Measurements from ENCODE around the gene TPPP.

TPPP gene

DNA sequence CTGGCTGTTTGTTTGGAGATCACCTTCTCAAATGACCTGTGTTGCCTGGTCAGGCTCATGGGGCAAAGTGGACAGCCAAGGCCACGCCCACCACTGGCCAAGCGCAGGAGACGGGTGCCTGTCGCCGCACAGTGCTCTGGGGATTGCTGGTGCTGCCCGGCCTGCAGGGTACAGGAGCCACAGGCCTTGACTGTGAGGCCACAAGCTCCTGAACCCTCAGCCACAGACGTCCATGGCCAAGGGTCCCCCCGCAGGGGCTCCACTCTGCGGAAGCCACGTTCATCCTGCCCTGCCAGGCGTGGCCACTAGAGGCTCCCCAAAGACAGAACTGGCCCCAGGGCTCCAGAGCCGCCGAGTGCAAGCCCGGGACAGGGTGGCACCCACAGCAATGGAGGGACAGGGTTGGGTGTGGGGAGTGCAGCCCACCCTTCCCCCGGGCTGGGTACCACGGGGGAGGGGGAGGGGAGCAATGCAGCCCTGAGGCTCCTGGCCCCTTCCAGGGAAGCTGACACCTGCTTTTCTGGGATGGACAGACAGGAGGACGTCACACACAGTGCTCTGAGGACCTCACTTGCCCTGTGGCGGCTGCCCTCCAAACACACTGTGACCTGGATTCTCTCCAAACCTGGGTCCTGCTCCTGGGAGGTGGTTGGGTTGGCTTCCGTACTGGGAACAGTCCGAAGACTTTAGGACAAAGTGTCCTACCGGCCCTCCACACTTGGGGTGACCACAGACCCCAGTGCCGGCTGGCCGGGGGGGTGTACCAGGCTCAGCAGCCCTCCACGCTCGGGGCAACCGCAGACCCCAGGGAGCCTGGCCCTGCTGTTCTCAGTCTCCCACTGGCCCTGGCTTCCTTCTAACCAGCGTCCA lies 21.5 kb downstream of the TPPP start:
- H3K4me3 ChIP-seq (ENCODE audit: low read depth, low read length) = no peak overlapping the region
- TF ChIP-seq, protein P1, sequence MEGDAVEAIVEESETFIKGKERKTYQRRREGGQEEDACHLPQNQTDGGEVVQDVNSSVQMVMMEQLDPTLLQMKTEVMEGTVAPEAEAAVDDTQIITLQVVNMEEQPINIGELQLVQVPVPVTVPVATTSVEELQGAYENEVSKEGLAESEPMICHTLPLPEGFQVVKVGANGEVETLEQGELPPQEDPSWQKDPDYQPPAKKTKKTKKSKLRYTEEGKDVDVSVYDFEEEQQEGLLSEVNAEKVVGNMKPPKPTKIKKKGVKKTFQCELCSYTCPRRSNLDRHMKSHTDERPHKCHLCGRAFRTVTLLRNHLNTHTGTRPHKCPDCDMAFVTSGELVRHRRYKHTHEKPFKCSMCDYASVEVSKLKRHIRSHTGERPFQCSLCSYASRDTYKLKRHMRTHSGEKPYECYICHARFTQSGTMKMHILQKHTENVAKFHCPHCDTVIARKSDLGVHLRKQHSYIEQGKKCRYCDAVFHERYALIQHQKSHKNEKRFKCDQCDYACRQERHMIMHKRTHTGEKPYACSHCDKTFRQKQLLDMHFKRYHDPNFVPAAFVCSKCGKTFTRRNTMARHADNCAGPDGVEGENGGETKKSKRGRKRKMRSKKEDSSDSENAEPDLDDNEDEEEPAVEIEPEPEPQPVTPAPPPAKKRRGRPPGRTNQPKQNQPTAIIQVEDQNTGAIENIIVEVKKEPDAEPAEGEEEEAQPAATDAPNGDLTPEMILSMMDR (IDR thresholded peaks at IDR 0.05; ENCODE audit: low read depth, low read length) = peak; percentile 98

DNA sequence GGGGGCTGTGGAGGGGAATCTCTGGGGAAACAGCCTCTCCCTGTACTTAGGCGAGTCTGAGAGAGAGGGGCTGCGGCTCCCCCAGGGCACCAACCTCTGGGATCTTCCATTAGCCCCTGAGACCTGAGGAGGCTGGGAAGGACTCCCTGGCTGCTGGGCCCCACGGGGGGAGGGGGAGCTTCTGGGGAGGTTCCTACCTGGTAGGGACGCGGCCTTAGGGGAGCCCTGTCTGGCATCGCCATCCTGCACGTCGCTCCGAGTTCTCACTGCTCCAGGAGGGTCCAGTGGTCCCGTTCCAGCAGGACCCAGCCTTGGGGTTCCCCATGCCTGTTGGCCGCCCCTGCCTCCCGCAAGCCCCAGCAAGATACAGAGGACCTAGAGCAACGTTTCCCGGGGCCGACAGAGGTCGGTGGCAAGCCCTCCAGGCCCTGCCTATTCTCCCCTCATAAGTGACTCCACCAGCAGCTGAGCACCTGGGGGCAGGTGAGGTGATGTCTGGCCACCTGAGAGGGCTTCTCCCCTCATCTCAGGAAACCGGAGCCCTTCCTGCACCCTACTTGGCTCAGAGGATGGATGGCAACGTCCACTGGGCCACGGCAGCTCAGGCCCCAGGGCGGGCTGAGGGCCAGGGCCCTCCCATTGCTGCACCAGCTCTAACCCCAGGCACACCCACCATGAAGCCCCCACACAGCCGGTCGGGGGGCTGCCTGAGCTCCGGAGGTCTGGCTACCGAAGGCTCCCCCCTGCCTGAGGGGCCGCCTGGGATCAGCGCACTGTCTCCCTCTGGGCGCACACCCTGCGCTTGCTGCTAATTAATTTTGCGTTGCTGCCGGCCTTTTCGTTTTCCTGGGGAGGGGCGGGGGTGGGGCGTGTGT lies 22.5 kb downstream of the TPPP start:
- H3K4me3 ChIP-seq (ENCODE audit: low read depth, low read length) = no peak overlapping the region
- TF ChIP-seq, protein P1 (IDR thresholded peaks at IDR 0.05; ENCODE audit: low read depth, low read length) = no peak

DNA sequence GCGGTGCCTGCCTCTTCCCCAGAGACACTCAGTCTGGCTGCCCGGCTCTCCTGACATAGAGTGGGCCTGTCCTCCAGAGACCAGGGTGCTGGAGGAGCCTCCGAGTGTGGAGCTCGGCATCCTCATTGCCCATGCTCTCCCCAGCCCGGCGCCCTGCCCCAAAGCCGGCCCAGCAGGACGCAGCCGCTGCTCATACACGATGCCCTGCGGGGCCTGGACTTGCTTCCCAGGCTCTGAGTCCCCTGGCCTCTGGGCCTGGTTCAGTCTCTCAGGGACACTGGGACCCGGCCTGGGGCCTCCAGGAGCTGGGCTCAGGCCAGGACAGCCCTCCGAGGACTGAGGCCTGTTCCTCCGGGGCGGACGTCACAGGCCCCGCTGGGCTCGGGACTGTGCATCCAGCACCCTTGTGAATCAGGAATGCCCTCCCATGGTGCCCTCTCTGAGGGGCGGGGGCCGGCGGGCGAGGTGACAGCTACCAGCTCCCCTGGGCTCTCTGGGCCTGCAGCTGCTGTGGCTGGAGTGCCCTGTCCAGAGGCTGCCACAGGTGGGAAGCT lies 23.2 kb downstream of the TPPP start:
- no peak overlapping the region for H3K4me3 ChIP-seq (ENCODE audit: low read depth, low read length)
- TF ChIP-seq, protein P1 (IDR thresholded peaks at IDR 0.05; ENCODE audit: low read depth, low read length) = no peak

DNA sequence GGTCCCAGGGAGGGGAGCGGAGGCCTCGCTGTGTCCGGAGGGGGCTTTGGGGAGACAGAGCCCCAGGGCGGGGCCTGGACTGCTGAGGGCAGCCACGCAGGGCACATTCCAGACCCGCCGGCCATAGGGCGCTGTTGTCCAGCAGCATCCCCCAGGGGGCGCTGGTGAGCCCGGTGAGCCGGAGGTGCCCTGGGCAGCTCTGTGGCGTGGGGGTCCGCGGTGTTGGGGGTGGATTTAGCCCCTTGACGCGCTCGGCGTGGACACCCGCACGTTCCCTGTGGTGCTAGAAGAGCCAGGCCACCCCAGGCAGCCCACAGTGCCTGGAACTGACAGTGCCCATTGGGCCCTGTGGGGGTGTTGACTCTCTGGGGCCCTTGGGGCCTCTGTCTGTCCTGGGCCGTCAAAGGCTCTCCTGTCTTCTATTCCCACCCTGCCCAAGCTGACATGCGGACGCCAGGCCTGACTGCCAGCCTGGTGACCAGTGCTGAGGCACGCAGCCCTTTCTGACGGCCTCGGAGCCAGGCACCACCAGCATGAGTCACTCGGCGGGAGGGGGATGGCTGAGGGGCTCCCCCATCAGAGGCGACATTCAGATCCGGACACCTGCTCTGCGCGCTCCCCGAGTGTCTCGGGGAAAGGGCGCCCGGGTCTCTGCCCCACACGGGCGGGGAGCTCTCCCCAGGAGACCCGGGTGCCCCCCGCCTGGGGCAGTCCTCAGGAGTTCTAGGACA lies 23.9 kb downstream of the TPPP start:
- no peak overlapping the region for H3K4me3 ChIP-seq (ENCODE audit: low read depth, low read length)
- TF ChIP-seq, protein P1 (IDR thresholded peaks at IDR 0.05; ENCODE audit: low read depth, low read length) = peak; percentile 67

DNA sequence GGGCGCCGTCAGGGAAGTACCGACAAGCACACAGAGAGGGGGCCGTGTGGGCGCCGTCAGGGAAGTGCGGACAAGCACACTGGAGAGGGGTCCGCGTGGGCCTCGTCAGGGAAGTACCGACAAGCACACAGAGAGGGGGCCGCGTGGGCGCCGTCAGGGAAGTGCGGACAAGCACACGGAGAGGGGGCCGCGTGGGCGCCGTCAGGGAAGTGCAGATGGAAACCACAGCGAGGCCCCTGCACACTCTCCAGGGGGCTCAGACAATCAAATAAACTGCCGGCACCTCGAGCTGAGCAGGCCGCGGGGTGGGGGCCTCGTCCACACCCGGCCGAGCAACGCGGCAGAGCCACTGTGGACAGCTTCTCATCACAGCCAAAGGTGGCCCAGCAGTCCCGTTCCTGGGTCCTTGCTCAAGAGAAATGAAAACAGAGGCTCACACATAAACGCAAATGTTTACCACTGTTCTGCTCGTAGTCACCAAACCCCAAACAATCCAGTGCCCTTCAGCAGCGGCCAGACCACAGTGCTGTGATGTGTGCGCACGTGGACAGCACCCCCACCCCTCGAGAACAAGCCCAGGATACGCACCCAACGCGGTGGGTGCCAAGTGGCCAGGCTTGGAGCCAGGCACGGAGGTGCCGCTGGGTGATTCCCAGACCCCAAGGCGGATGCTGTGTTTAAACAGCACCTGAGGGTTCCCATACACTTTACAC lies 24.7 kb downstream of the TPPP start:
- H3K4me3 ChIP-seq (ENCODE audit: low read depth, low read length) = no peak overlapping the region
- TF ChIP-seq, protein P1 (IDR thresholded peaks at IDR 0.05; ENCODE audit: low read depth, low read length) = no peak

DNA sequence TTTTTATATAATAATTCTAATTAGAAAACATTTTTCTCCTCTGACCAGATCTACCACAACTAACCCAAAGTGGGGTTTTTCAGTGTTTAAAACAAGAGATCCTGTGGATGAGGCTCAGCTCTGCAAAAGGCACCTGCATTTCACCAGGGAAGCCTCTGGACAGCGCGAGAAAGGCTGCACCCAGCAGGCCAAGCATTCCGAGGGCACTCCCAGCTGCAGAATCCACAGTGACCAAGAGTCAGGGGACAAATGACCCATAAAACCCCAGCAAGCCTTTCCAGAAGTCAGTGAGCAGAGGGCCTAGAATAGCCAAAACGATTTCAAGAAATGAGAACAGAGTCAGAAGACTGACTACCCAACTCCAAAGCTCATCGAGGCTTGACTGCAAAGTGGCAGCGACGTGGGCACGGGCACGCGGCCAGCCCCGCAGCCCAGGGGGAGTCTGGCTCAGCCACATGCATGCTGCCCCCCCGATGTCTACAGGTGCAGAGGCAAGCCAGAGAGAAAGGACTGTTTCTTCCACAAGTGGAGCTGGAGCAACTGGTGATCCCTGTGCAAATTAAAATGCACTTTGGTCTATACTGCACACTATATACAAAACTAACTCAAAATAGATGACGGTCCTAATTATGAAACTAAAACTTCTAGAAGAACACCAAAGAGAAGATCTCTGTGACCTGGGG lies 26.2 kb downstream of the TPPP start:
- H3K4me3 ChIP-seq (ENCODE audit: low read depth, low read length) = no peak overlapping the region
- TF ChIP-seq, protein P1 (IDR thresholded peaks at IDR 0.05; ENCODE audit: low read depth, low read length) = no peak

Data from WI38 (cell line).